Muscle layer of colon (tissue), 2 donors: ENCODE data around the gene CPEB2.

ENCODE experiments used
- H3K27ac ChIP-seq: one replicate; pipeline ENCODE4 v1.7.0; 2013; ENCODE audit warnings: low read depth, mild to moderate bottlenecking, low read length, moderate library complexity
- H3K27me3 ChIP-seq, 2 donors: one replicate each; pipeline ENCODE4 v1.7.0; 2013; ENCODE audit warnings: low read length in 2 of 2, mild to moderate bottlenecking in 2 of 2; ENCODE audit not compliant: insufficient read depth in 2 of 2, control insufficient read depth in 1 of 2
- H3K36me3 ChIP-seq: one replicate; pipeline ENCODE4 v1.7.0; 2013; ENCODE audit warnings: mild to moderate bottlenecking, low read length; ENCODE audit not compliant: insufficient read depth
- H3K4me1 ChIP-seq: one replicate; pipeline ENCODE4 v1.7.0; 2013; ENCODE audit warnings: mild to moderate bottlenecking, low read length; ENCODE audit not compliant: insufficient read depth
- H3K4me3 ChIP-seq, 2 donors: one replicate each; pipeline ENCODE4 v1.7.0; 2013; ENCODE audit warnings: low read length in 2 of 2, low read depth in 1 of 2, mild to moderate bottlenecking in 1 of 2, moderate library complexity in 1 of 2
- H3K9ac ChIP-seq: one replicate; pipeline ENCODE4 v1.7.0; 2013; ENCODE audit warnings: low read length
- H3K9me3 ChIP-seq: one replicate; pipeline ENCODE4 v1.7.0; 2013; ENCODE audit warnings: mild to moderate bottlenecking, low read length
- donor health status: abdominal sarcoma.
- donor health status: Adenocarcinoma of cecum.

The CPEB2 gene

GRCh38 chr4:15012017-15012788 is 9.9 kb downstream of the CPEB2 start:
- peaks cover 42% of the 10 kb centered on the region for H3K4me1 ChIP-seq
- H3K27me3 ChIP-seq: no peaks in the 10 kb centered on the region
- H3K9ac ChIP-seq: no peak overlapping the region
- no peaks in the 10 kb centered on the region for H3K9me3 ChIP-seq
- H3K4me3 ChIP-seq: no peak overlapping the region
- no peak overlapping the region for H3K27ac ChIP-seq
- peaks cover 11% of the 10 kb centered on the region for H3K36me3 ChIP-seq

GRCh38 chr4:15013585-15013984 is 11.3 kb downstream of the CPEB2 start:
- Histone ChIP-seq H3K4me1 (peaks cover 48% of the 10 kb centered on the region), H3K9ac (no peak overlapping the region)

GRCh38 chr4:15015170-15015569 is 12.9 kb downstream of the CPEB2 start:
- Histone ChIP-seq H3K4me3 (no peak overlapping the region), H3K27me3 (no peaks in the 10 kb centered on the region), H3K36me3 (peaks cover 7% of the 10 kb centered on the region), H3K9ac (no peak overlapping the region), H3K9me3 (no peaks in the 10 kb centered on the region), H3K4me1 (peaks cover 50% of the 10 kb centered on the region), H3K27ac (no peak overlapping the region)

More at GRCh38 chr4:15013585-15013984, 11.3 kb downstream of the CPEB2 start:
- Histone ChIP-seq H3K27ac (no peak overlapping the region), H3K4me3 (no peak overlapping the region), H3K27me3 (no peaks in the 10 kb centered on the region), H3K9me3 (no peaks in the 10 kb centered on the region), H3K36me3 (peaks cover 11% of the 10 kb centered on the region)

GRCh38 chr4:15018361-15018760 is 16.1 kb downstream of the CPEB2 start:
- Histone ChIP-seq H3K4me1 (peaks cover 50% of the 10 kb centered on the region), H3K27ac (no peak overlapping the region), H3K4me3 (no peak overlapping the region), H3K36me3 (peaks cover 4% of the 10 kb centered on the region), H3K27me3 (no peaks in the 10 kb centered on the region), H3K9ac (no peak overlapping the region), H3K9me3 (no peaks in the 10 kb centered on the region)

- peaks cover 40% of the 10 kb centered on the region for H3K4me1 ChIP-seq
- no peak overlapping the region for H3K4me3 ChIP-seq
- H3K36me3 ChIP-seq: peaks cover 9% of the 10 kb centered on the region
- no peak overlapping the region for H3K9ac ChIP-seq
- H3K9me3 ChIP-seq: no peaks in the 10 kb centered on the region
- H3K27ac ChIP-seq: peak overlapping the region; percentile 1
- no peaks in the 10 kb centered on the region for H3K27me3 ChIP-seq
Measured at GRCh38 chr4:15020502-15021286, 18.4 kb downstream of the CPEB2 start.

GRCh38 chr4:15021311-15021710 is 19.0 kb downstream of the CPEB2 start:
- no peak overlapping the region for H3K4me3 ChIP-seq
- no peaks in the 10 kb centered on the region for H3K9me3 ChIP-seq
- peak overlapping the region; percentile 1 for H3K27ac ChIP-seq
- no peak overlapping the region for H3K9ac ChIP-seq
- peaks cover 40% of the 10 kb centered on the region for H3K4me1 ChIP-seq
- H3K36me3 ChIP-seq: peaks cover 7% of the 10 kb centered on the region
- H3K27me3 ChIP-seq: no peaks in the 10 kb centered on the region

GRCh38 chr4:15021946-15022345 is 19.7 kb downstream of the CPEB2 start:
- Histone ChIP-seq H3K9me3 (no peaks in the 10 kb centered on the region), H3K36me3 (peaks cover 5% of the 10 kb centered on the region), H3K4me1 (peaks cover 40% of the 10 kb centered on the region), H3K9ac (no peak overlapping the region), H3K4me3 (no peak overlapping the region), H3K27ac (no peak overlapping the region), H3K27me3 (no peaks in the 10 kb centered on the region)

GRCh38 chr4:15024386-15024785 is 22.1 kb downstream of the CPEB2 start:
- Histone ChIP-seq H3K27me3 (no peaks in the 10 kb centered on the region), H3K4me3 (no peak overlapping the region), H3K27ac (no peak overlapping the region), H3K4me1 (peaks cover 23% of the 10 kb centered on the region), H3K9ac (no peak overlapping the region), H3K36me3 (peaks cover 5% of the 10 kb centered on the region), H3K9me3 (no peaks in the 10 kb centered on the region)

GRCh38 chr4:15025693-15026092 is 23.4 kb downstream of the CPEB2 start:
- Histone ChIP-seq H3K9me3 (no peaks in the 10 kb centered on the region), H3K4me3 (no peak overlapping the region), H3K27ac (no peak overlapping the region), H3K27me3 (no peaks in the 10 kb centered on the region), H3K9ac (no peak overlapping the region), H3K36me3 (peaks cover 5% of the 10 kb centered on the region), H3K4me1 (peaks cover 22% of the 10 kb centered on the region)

- no peak overlapping the region for H3K27ac ChIP-seq
Measured at GRCh38 chr4:15027921-15028435, 25.7 kb downstream of the CPEB2 start.

GRCh38 chr4:15031197-15031596 is 28.9 kb downstream of the CPEB2 start:
- Histone ChIP-seq H3K4me1 (peaks cover 40% of the 10 kb centered on the region), H3K9ac (no peak overlapping the region), H3K27ac (no peak overlapping the region), H3K36me3 (peaks cover 12% of the 10 kb centered on the region), H3K27me3 (no peaks in the 10 kb centered on the region), H3K9me3 (no peaks in the 10 kb centered on the region), H3K4me3 (no peak overlapping the region)

More at GRCh38 chr4:15027921-15028435, 25.7 kb downstream of the CPEB2 start:
- no peak overlapping the region for H3K4me3 ChIP-seq
- no peak overlapping the region for H3K9ac ChIP-seq
- no peaks in the 10 kb centered on the region for H3K27me3 ChIP-seq
- H3K36me3 ChIP-seq: peaks cover 5% of the 10 kb centered on the region
- no peaks in the 10 kb centered on the region for H3K9me3 ChIP-seq
- H3K4me1 ChIP-seq: peaks cover 26% of the 10 kb centered on the region
